GM12878 (cell line): Measurements from ENCODE around the gene SSH2.

Experiments
- CHD4 ChIP-seq: fragments of 200-600 bp; sonication (generic); IDR thresholded peaks from 2 replicates; pipeline ENCODE4 v1.6.1; 2016; ENCODE audit warnings: mild to moderate bottlenecking
- HCFC1 ChIP-seq: fragments of 150-350 bp; IDR thresholded peaks from 2 replicates; pipeline ENCODE4 v1.6.1; 2014; ENCODE audit warnings: low read length
- MXI1 ChIP-seq: fragments of 150-350 bp; IDR thresholded peaks from 2 replicates; pipeline ENCODE4 v1.6.1; 2011; ENCODE audit warnings: low read depth, mild to moderate bottlenecking, inconsistent platforms, low read length, improper control_type of control experiment
- NR2C2 ChIP-seq: IDR thresholded peaks from 2 replicates; pipeline ENCODE4 v1.6.1; 2011; ENCODE audit warnings: borderline replicate concordance, low read depth; ENCODE audit not compliant: control insufficient read depth, insufficient read length
- POLR2AphosphoS5 ChIP-seq: IDR thresholded peaks from 2 replicates; pipeline ENCODE4 v1.6.1; 2011; ENCODE audit warnings: mild to moderate bottlenecking, low read length, inconsistent platforms
- RBBP5 ChIP-seq: fragments of 200-600 bp; sonication (generic); conservative IDR thresholded peaks from 2 replicates; pipeline ENCODE4 v1.6.1; 2016
- TAF1 ChIP-seq: IDR thresholded peaks from 2 replicates; pipeline ENCODE4 v1.6.1; 2011; ENCODE audit warnings: mild to moderate bottlenecking, low read depth, low read length, borderline replicate concordance
- ZNF687 ChIP-seq: fragments of 450-650 bp; IDR thresholded peaks from 2 replicates; pipeline ENCODE4 v1.6.1; 2017; ENCODE audit warnings: mild to moderate bottlenecking, moderate library complexity
- ZZZ3 ChIP-seq: IDR thresholded peaks from 2 replicates; pipeline ENCODE4 v1.6.1; 2011; ENCODE audit warnings: low read depth; ENCODE audit not compliant: control insufficient read depth, insufficient read length
- TF ChIP-seq, protein P1 (sequence below), 3 experiments: IDR thresholded peaks in 2 of 3; conservative IDR thresholded peaks in 1 of 3; 2 replicates each; pipeline ENCODE4 v1.5.1; 2011; ENCODE audit warnings: low read depth in 3 of 3, low read length in 3 of 3, mild to moderate bottlenecking in 3 of 3, control low read depth in 2 of 3, moderate library complexity in 2 of 3, inconsistent platforms in 1 of 3, mixed read lengths in 1 of 3; ENCODE audit not compliant: control insufficient read depth in 2 of 3, insufficient read depth in 1 of 3; ENCODE audit errors: extremely low read depth in 1 of 3

DNA sequence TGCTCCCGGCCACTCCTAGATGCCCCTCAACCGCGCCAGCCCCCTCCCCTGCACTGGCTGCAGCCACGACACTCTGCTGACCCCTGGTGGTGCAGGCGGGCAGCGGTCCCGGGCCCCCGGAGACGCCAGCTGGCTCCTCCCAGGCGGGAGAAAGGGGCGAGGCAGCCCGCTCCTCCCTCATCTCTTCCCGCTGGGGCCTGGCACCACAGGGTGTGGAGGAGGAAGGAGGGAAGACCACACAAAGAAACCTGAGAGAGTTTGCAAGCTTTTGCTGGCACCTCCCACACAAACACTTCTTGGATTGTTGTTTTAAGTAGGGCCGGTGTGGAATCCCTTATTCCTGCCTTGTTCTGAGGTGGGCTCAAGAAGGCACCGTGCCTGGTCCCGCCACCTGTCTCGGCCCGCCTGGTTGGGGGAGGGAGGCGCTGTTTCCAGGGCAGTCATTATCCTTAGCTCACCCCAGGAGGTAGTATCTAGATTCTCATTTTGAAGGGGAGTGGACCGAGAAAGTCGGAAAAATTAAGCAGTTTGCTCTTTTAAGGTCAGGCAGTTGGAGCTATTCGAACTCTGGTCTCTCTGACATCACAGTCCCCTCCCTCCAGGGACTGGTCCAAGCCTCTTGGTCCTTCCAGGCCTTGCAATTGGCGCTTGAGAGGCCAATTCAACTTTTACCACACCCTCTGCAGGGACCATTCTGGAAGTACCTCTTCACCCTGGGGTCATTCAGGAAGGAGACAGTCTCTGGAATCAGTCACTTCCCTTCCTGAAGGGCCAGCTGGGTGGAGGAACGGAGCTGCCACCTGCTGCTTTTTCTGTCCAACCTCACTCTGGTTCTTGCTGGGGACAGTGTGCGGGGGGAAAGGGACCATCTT, 338.1 kb downstream of the SSH2 start:
- TF ChIP-seq POLR2AphosphoS5 = no peak
- TF ChIP-seq, protein P1, sequence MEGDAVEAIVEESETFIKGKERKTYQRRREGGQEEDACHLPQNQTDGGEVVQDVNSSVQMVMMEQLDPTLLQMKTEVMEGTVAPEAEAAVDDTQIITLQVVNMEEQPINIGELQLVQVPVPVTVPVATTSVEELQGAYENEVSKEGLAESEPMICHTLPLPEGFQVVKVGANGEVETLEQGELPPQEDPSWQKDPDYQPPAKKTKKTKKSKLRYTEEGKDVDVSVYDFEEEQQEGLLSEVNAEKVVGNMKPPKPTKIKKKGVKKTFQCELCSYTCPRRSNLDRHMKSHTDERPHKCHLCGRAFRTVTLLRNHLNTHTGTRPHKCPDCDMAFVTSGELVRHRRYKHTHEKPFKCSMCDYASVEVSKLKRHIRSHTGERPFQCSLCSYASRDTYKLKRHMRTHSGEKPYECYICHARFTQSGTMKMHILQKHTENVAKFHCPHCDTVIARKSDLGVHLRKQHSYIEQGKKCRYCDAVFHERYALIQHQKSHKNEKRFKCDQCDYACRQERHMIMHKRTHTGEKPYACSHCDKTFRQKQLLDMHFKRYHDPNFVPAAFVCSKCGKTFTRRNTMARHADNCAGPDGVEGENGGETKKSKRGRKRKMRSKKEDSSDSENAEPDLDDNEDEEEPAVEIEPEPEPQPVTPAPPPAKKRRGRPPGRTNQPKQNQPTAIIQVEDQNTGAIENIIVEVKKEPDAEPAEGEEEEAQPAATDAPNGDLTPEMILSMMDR (IDR thresholded peaks at IDR 0.05 in 2 of 3, conservative IDR thresholded peaks at IDR 0.05 in 1 of 3; ENCODE audit: control insufficient read depth in 2 of 3, extremely low read depth in 1 of 3, insufficient read depth in 1 of 3, low read depth in 3 of 3, low read length in 3 of 3) = peak; percentile 97 to 99 (median 98)
- peak; percentile 4; the same call in 1 of the 2 replicates for TF ChIP-seq HCFC1
- TF ChIP-seq ZZZ3 = no peak
- no peak for TF ChIP-seq TAF1
- TF ChIP-seq NR2C2 = no peak
- no peak for TF ChIP-seq RBBP5
- TF ChIP-seq MXI1 = no peak
- TF ChIP-seq ZNF687 = no peak
- TF ChIP-seq CHD4 = no peak
